ENCODE data around the gene SOX6. TPM values are rescaled to one million over a fixed set of nuclear protein-coding genes. Genes with fewer than 3 reads are reported as not detected.
A peak's percentile ranks its signal among the peaks of the same experiment; 100 is the strongest.

The SOX6 gene
- total and polyA plus RNA-seq, 4 donors = under 0.01 to 11.8 (median 4.8) TPM

DNA sequence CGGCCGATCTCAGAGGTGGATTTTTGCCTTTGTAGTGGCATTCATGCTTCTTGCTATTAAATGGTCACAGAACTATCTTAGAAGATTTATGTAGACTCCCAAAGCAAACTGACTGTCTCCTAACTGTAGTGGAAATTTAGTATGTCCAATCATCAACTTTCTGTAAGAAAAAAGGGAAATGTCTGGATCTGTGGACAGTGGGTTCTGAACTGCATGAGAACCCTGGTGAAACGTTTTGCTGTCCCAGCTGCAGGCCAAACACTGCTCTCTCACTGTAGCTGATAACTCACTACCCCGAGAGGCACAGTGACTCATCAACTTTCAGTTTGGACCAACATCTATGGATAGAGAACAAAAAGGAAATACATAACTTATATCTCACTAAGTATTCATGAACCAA lies 387.1 kb downstream of the SOX6 start:
- intact Hi-C loops (cut with DNase I) = no loop called here
- H3K27ac ChIP-seq (ENCODE audit: low read depth in 1 of 2, low read length in 2 of 2) = peak overlapping the region in 1 of 2 donors; percentile 45
- ATAC-seq (ENCODE audit: low FRiP score) = peak; percentile 88
- H3K27me3 ChIP-seq (ENCODE audit: control insufficient read depth in 1 of 2, insufficient read depth in 2 of 2, low read length in 1 of 2) = no peaks in the 10 kb centered on the region
- no peaks in the 10 kb centered on the region for H3K9me3 ChIP-seq (ENCODE audit: control insufficient read depth, low read length)
- H3K4me3 ChIP-seq (ENCODE audit: low read length in 2 of 2) = peak overlapping the region in 1 of 2 donors; percentile 4
- H3K36me3 ChIP-seq (ENCODE audit: control insufficient read depth in 1 of 2, insufficient read depth in 2 of 2, low read length in 1 of 2) = no peaks in the 10 kb centered on the region
- DNase-seq = peak in 1 of 2 donors; percentile 66
- 25 to 26% methylated on average over 4 of the region's 4 CpGs for WGBS, 2 donors
- H3K4me1 ChIP-seq (ENCODE audit: control insufficient read depth in 1 of 2, insufficient read depth in 2 of 2, low read length in 2 of 2) = peaks cover 0 to 4% of the 10 kb centered on the region in 2 donors

- ATAC-seq (ENCODE audit: low FRiP score) = peak; percentile 55
- peaks cover 0 to 4% of the 10 kb centered on the region in 2 donors for H3K4me1 ChIP-seq (ENCODE audit: control insufficient read depth in 1 of 2, insufficient read depth in 2 of 2, low read length in 2 of 2)
Observed at GRCh38 chr11:15968461-15969130, 387.8 kb downstream of the SOX6 start.

GRCh38 chr11:15967966-15968365 lies 388.4 kb downstream of the SOX6 start:
- H3K27ac ChIP-seq (ENCODE audit: low read depth in 1 of 2, low read length in 2 of 2) = no peak overlapping the region
- H3K27me3 ChIP-seq (ENCODE audit: control insufficient read depth in 1 of 2, insufficient read depth in 2 of 2, low read length in 1 of 2) = no peaks in the 10 kb centered on the region
- no peaks in the 10 kb centered on the region for H3K36me3 ChIP-seq (ENCODE audit: control insufficient read depth in 1 of 2, insufficient read depth in 2 of 2, low read length in 1 of 2)
- DNase-seq = no peak
- H3K9me3 ChIP-seq (ENCODE audit: control insufficient read depth, low read length) = no peaks in the 10 kb centered on the region
- peak; percentile 36 for ATAC-seq (ENCODE audit: low FRiP score)
- intact Hi-C loops (cut with DNase I) = no loop called here
- H3K4me3 ChIP-seq (ENCODE audit: low read length in 2 of 2) = no peak overlapping the region
- 38 to 46% methylated on average over 2 of the region's 2 CpGs for WGBS, 2 donors
- H3K4me1 ChIP-seq (ENCODE audit: control insufficient read depth in 1 of 2, insufficient read depth in 2 of 2, low read length in 2 of 2) = peaks cover 0 to 4% of the 10 kb centered on the region in 2 donors

More at GRCh38 chr11:15968461-15969130, 387.8 kb downstream of the SOX6 start:
- Histone ChIP-seq H3K4me3 (ENCODE audit: low read length in 2 of 2) (no peak overlapping the region), H3K27me3 (ENCODE audit: control insufficient read depth in 1 of 2, insufficient read depth in 2 of 2, low read length in 1 of 2) (no peaks in the 10 kb centered on the region), H3K36me3 (ENCODE audit: control insufficient read depth in 1 of 2, insufficient read depth in 2 of 2, low read length in 1 of 2) (no peaks in the 10 kb centered on the region), H3K27ac (ENCODE audit: low read depth in 1 of 2, low read length in 2 of 2) (peak overlapping the region in 1 of 2 donors; percentile 64), H3K9me3 (ENCODE audit: control insufficient read depth, low read length) (no peaks in the 10 kb centered on the region)
- 67 to 69% methylated on average over 10 of the region's 10 CpGs for WGBS, 2 donors
- intact Hi-C loops (cut with DNase I) = no loop called here
- no peak for DNase-seq

DNA sequence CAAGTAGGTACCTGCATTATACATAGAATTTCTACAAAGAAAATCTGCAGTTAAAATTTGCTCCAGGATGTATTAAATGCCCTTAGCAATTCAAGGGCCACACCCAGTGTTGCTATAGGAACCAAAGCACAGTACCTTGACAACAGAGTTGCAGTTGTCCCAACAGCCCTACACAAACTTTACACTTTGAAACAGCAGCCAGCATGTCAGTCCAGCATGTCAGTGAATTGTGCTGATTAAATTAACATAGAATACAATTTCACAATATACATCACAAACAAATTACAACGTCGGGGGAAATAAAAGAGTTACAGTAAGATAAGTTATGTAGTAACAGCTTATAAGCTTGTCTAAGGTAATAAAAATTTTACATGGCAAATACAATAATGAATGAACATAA lies 389.2 kb downstream of the SOX6 start:
- DNase-seq = no peak
- intact Hi-C loops (cut with DNase I) = no loop called here
- H3K27me3 ChIP-seq (ENCODE audit: control insufficient read depth in 1 of 2, insufficient read depth in 2 of 2, low read length in 1 of 2) = no peaks in the 10 kb centered on the region
- no peak overlapping the region for H3K4me3 ChIP-seq (ENCODE audit: low read length in 2 of 2)
- whole genome bisulfite sequencing, 2 donors = 89 to 92% methylated on average over 2 of the region's 2 CpGs
- no peak for ATAC-seq (ENCODE audit: low FRiP score)
- peaks cover 0 to 4% of the 10 kb centered on the region in 2 donors for H3K4me1 ChIP-seq (ENCODE audit: control insufficient read depth in 1 of 2, insufficient read depth in 2 of 2, low read length in 2 of 2)
- no peaks in the 10 kb centered on the region for H3K36me3 ChIP-seq (ENCODE audit: control insufficient read depth in 1 of 2, insufficient read depth in 2 of 2, low read length in 1 of 2)
- peaks cover 2% of the 10 kb centered on the region for H3K9me3 ChIP-seq (ENCODE audit: control insufficient read depth, low read length)
- no peak overlapping the region for H3K27ac ChIP-seq (ENCODE audit: low read depth in 1 of 2, low read length in 2 of 2)

DNA sequence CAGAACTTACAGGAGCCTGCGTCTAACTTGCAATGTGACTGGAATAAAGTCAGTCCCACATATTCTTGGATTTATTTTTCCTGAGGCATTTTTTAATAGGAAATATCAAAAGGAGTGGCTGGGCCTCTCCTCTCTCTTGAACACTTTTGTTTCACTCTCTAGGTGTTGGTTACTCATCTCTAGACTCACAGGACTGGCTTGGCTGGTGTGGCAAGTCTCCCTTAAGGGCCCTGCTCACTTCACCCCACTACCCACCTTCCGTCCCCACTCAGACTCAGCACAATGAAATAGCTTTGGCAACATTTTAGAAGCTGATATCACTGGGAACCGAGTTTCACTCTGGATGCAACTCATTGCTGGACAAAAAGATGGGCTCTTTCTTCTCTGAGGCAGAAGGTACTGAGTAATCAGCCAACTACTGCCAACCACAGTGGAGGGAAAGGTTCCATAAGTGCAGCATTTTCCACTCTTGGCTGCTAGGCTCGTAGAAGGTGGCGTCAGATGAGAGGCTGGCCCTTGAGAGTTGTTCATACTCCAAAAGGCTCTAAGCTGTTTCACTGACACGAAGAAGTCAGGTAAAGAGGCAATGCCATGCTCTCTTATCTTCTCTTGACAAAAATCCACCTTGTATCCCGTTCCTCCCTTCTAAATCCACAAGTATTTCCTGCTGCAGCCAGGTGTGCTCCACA lies 390.6 kb downstream of the SOX6 start:
- no peak overlapping the region for H3K4me3 ChIP-seq (ENCODE audit: low read length in 2 of 2)
- H3K9me3 ChIP-seq (ENCODE audit: control insufficient read depth, low read length) = peaks cover 2% of the 10 kb centered on the region
- intact Hi-C loops (cut with DNase I) = no loop called here
- no peak for ATAC-seq (ENCODE audit: low FRiP score)
- DNase-seq = no peak
- H3K4me1 ChIP-seq (ENCODE audit: control insufficient read depth in 1 of 2, insufficient read depth in 2 of 2, low read length in 2 of 2) = peaks cover 0 to 4% of the 10 kb centered on the region in 2 donors
- no peak overlapping the region for H3K27ac ChIP-seq (ENCODE audit: low read depth in 1 of 2, low read length in 2 of 2)
- 92 to 94% methylated on average over 7 of the region's 7 CpGs for WGBS, 2 donors
- H3K36me3 ChIP-seq (ENCODE audit: control insufficient read depth in 1 of 2, insufficient read depth in 2 of 2, low read length in 1 of 2) = no peaks in the 10 kb centered on the region
- no peaks in the 10 kb centered on the region for H3K27me3 ChIP-seq (ENCODE audit: control insufficient read depth in 1 of 2, insufficient read depth in 2 of 2, low read length in 1 of 2)

DNA sequence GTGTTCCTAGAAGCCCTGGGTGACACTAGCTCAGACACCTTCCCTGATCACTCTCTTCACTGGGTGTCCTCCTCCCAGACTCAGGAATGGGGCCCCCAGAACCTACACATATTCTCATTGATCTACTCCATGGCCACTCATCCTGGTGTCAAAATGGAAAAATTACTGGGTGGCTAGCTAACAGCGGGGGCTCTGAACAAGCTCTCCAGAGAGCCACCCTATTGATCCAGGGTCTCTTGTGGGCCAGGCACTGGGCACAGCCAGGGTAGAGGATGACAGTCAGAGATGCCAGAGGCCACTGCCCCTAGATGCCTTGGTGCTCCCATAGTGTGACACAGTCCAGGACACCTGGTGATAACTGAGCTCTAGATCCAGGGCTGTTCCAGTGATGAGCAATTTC lies 393.1 kb downstream of the SOX6 start:
- 98 to 100% methylated on average over 1 of the region's 1 CpG for WGBS, 2 donors
- ATAC-seq (ENCODE audit: low FRiP score) (no peak), DNase-seq (no peak)
- Histone ChIP-seq H3K9me3 (ENCODE audit: control insufficient read depth, low read length) (peaks cover 2% of the 10 kb centered on the region), H3K27me3 (ENCODE audit: control insufficient read depth in 1 of 2, insufficient read depth in 2 of 2, low read length in 1 of 2) (no peaks in the 10 kb centered on the region), H3K4me3 (ENCODE audit: low read length in 2 of 2) (no peak overlapping the region), H3K4me1 (ENCODE audit: control insufficient read depth in 1 of 2, insufficient read depth in 2 of 2, low read length in 2 of 2) (peaks cover 0 to under 1% of the 10 kb centered on the region in 2 donors), H3K36me3 (ENCODE audit: control insufficient read depth in 1 of 2, insufficient read depth in 2 of 2, low read length in 1 of 2) (no peaks in the 10 kb centered on the region), H3K27ac (ENCODE audit: low read depth in 1 of 2, low read length in 2 of 2) (no peak overlapping the region)
- intact Hi-C loops (cut with DNase I) = no loop called here

- DNase-seq = no peak
- no peak overlapping the region for H3K27ac ChIP-seq (ENCODE audit: low read depth in 1 of 2, low read length in 2 of 2)
- intact Hi-C loops (cut with DNase I) = no loop called here
- H3K4me3 ChIP-seq (ENCODE audit: low read length in 2 of 2) = no peak overlapping the region
- peaks cover 2% of the 10 kb centered on the region for H3K9me3 ChIP-seq (ENCODE audit: control insufficient read depth, low read length)
- no peaks in the 10 kb centered on the region for H3K4me1 ChIP-seq (ENCODE audit: control insufficient read depth in 1 of 2, insufficient read depth in 2 of 2, low read length in 2 of 2)
- 29% methylated on average over 1 of the region's 1 CpG for WGBS, 2 donors
- no peak for ATAC-seq (ENCODE audit: low FRiP score)
- H3K36me3 ChIP-seq (ENCODE audit: control insufficient read depth in 1 of 2, insufficient read depth in 2 of 2, low read length in 1 of 2) = no peaks in the 10 kb centered on the region
- H3K27me3 ChIP-seq (ENCODE audit: control insufficient read depth in 1 of 2, insufficient read depth in 2 of 2, low read length in 1 of 2) = no peaks in the 10 kb centered on the region
Observed at GRCh38 chr11:15958910-15959309, 397.4 kb downstream of the SOX6 start.

DNA sequence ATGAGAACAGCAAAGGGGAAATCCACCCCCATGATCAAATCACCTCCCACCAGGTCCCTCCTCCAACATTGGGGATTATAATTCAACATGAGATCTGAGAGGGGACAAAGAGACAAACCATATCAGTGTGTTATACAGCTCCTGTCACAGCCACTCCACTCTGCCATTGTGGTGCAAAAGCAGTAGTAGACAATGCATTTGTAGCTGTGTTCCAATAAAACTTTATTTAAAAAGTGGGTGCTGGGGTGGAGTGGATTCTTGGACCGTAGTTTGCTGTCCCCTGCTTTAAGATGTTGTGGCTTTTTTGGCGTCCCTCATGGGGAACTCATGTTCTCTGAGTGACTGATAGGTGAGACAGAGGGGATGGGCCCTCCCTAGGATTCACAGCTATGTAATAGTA lies 399.1 kb downstream of the SOX6 start:
- intact Hi-C loops (cut with DNase I) = no loop called here
- Histone ChIP-seq H3K4me3 (ENCODE audit: low read length in 2 of 2) (no peak overlapping the region), H3K27ac (ENCODE audit: low read depth in 1 of 2, low read length in 2 of 2) (no peak overlapping the region), H3K9me3 (ENCODE audit: control insufficient read depth, low read length) (no peaks in the 10 kb centered on the region), H3K4me1 (ENCODE audit: control insufficient read depth in 1 of 2, insufficient read depth in 2 of 2, low read length in 2 of 2) (no peaks in the 10 kb centered on the region), H3K27me3 (ENCODE audit: control insufficient read depth in 1 of 2, insufficient read depth in 2 of 2, low read length in 1 of 2) (no peaks in the 10 kb centered on the region), H3K36me3 (ENCODE audit: control insufficient read depth in 1 of 2, insufficient read depth in 2 of 2, low read length in 1 of 2) (no peaks in the 10 kb centered on the region)
- DNase-seq (no peak), ATAC-seq (ENCODE audit: low FRiP score) (no peak)
- WGBS, 2 donors = 94 to 100% methylated on average over 2 of the region's 2 CpGs

GRCh38 chr11:15956302-15956701 lies 400.0 kb downstream of the SOX6 start:
- H3K9me3 ChIP-seq (ENCODE audit: control insufficient read depth, low read length) = no peaks in the 10 kb centered on the region
- intact Hi-C loops (cut with DNase I) = no loop called here
- DNase-seq (no peak), ATAC-seq (ENCODE audit: low FRiP score) (no peak)
- no peaks in the 10 kb centered on the region for H3K27me3 ChIP-seq (ENCODE audit: control insufficient read depth in 1 of 2, insufficient read depth in 2 of 2, low read length in 1 of 2)
- WGBS, 2 donors = 98% methylated on average over 3 of the region's 3 CpGs
- H3K27ac ChIP-seq (ENCODE audit: low read depth in 1 of 2, low read length in 2 of 2) = no peak overlapping the region
- no peaks in the 10 kb centered on the region for H3K4me1 ChIP-seq (ENCODE audit: control insufficient read depth in 1 of 2, insufficient read depth in 2 of 2, low read length in 2 of 2)
- H3K36me3 ChIP-seq (ENCODE audit: control insufficient read depth in 1 of 2, insufficient read depth in 2 of 2, low read length in 1 of 2) = no peaks in the 10 kb centered on the region
- H3K4me3 ChIP-seq (ENCODE audit: low read length in 2 of 2) = no peak overlapping the region
